Placental epithelial cell (primary cell): Measurements from ENCODE around the gene PIK3R6. TPM values are rescaled to one million over a fixed set of nuclear protein-coding genes. Genes with fewer than 3 reads are reported as not detected.

Experiments
- total RNA-seq: library from RNA; depleted of rRNA; stranded (reverse); fragments of >200 nt; gene quantifications from 2 replicates; pipeline ENCODE4 v1.2.3, GENCODE V29; 2012

The PIK3R6 gene
- not detected in 2 replicates for total RNA-seq

DNA sequence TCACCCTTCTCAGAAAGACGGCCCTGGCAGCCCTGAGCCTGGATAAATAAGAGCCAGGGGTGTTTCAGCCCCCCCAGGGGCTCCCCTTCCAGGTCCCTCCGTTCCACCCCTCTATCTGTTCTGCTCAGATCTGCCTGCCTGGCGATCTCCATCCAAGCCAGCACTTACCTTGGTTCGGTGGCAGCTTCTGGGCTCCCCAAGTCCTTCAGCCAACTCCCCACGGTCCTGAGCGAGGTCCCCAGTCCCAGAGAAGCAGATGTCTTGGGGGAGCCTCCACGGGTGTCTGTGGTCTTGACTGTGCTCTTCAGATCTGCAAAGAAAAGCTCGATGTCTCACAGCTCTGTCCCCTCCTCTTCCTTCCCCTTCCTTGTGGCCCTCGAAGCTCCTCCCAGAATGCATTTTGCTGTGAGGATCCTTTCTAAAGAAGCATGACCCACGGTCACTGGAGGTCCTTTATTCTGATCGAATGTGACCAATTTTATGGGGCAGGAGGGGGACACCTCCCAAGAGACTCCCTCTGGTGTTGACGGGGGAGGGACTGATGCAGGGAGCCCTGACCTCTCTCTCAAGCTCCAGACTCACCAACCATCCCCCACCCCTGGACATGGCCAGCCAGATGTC is at the start of gene PIK3R6:
PIK3R6 (minus strand) TSS at position 314 of the 621 bp plus-strand sequence. CDS start 17,880 bp downstream, outside the sequence.

GRCh38 chr17:8798846-8799569 is 68.5 kb downstream of the PIK3R6 start, which contains the start of gene MFSD6L:
MFSD6L (minus strand) TSS chr17:8799365; CDS start chr17:8799120, 245 bp downstream.

GRCh38 chr17:8758137-8758596 is 109.3 kb downstream of the PIK3R6 start, which contains the start of gene SPDYE4:
SPDYE4 (minus strand) TSS chr17:8758546; CDS start chr17:8758382, 164 bp downstream.

Other genes with a start within 250 kb of the PIK3R6 start
- gene MYH10, start 236.9 kb downstream of the PIK3R6 start, total RNA-seq, result 98.5 and 109 TPM in 2 replicates
- not detected in 2 replicates for gene CCDC42, start 122.8 kb downstream of the PIK3R6 start, total RNA-seq
- gene SPDYE4, start 109.1 kb downstream of the PIK3R6 start, total RNA-seq, result not detected in 2 replicates
- not detected in 2 replicates for gene MFSD6L, start 68.3 kb downstream of the PIK3R6 start, total RNA-seq
- not detected in 2 replicates for gene PIK3R5, start 98.0 kb upstream of the PIK3R6 start, total RNA-seq
- gene NTN1, start 153.8 kb upstream of the PIK3R6 start, total RNA-seq, result 0.65 and 0.79 TPM in 2 replicates